Transverse colon (tissue), 4 donors: ENCODE results near the gene JMJD1C. TPM values are rescaled to one million over a fixed set of nuclear protein-coding genes. Genes with fewer than 3 reads are reported as not detected.

Experiments used
- DNase-seq: peaks from one replicate; pipeline ENCODE4 v3.0.0-alpha.2; 2019
- H3K27ac ChIP-seq, 4 donors: fragments of 200-600 bp; sonication (generic); 2 replicates each; pipeline ENCODE4 v1.5.1; 2016 to 2018; ENCODE audit warnings: inconsistent platforms in 4 of 4
- H3K27me3 ChIP-seq: fragments of 200-600 bp; sonication (generic); 2 replicates; pipeline ENCODE4 v1.5.1; 2017; ENCODE audit warnings: inconsistent platforms
- H3K36me3 ChIP-seq, 4 donors: fragments of 200-600 bp; sonication (generic); 2 replicates each; pipeline ENCODE4 v1.5.1; 2017 to 2019; ENCODE audit warnings: inconsistent platforms in 4 of 4
- H3K4me1 ChIP-seq, 4 donors: fragments of 200-600 bp; sonication (generic); 2 replicates each; pipeline ENCODE4 v1.5.1; 2017 to 2020; ENCODE audit warnings: inconsistent platforms in 4 of 4
- H3K4me3 ChIP-seq, 4 donors: fragments of 200-600 bp; sonication (generic); 1 replicate in 1 of 4; 2 replicates in 3 of 4; pipeline versions ENCODE4 v1.5.1 to v1.6.1; 2017 to 2019; ENCODE audit warnings: inconsistent platforms in 4 of 4
- H3K9me3 ChIP-seq, 2 donors: fragments of 200-600 bp; sonication (generic); 2 replicates each; pipeline ENCODE4 v1.5.1; 2017 to 2019; ENCODE audit warnings: inconsistent platforms in 2 of 2
- CTCF ChIP-seq, 5 experiments: fragments of 200-600 bp in 3 of 5; fragments of 450-650 bp in 2 of 5; sonication (generic) in 3 of 5; IDR thresholded peaks; 1 replicate in 2 of 5; 2 replicates in 3 of 5; pipeline ENCODE4 v1.5.1; 2016 to 2017; ENCODE audit warnings: antibody characterized with exemption in 5 of 5, inconsistent platforms in 3 of 5, mild to moderate bottlenecking in 2 of 5, moderate library complexity in 1 of 5
- EP300 ChIP-seq: sonication (generic); formaldehyde crosslinking; IDR thresholded peaks from one replicate; pipeline ENCODE4 v1.6.1; 2017; ENCODE audit warnings: antibody characterized with exemption, low read depth
- POLR2A ChIP-seq: fragments of 450-650 bp; IDR thresholded peaks from one replicate; pipeline ENCODE4 v1.6.1; 2016; ENCODE audit warnings: antibody characterized with exemption, mild to moderate bottlenecking, moderate library complexity
- POLR2AphosphoS5 ChIP-seq, 3 donors: sonication (generic); formaldehyde crosslinking; IDR thresholded peaks; one replicate each; pipeline ENCODE4 v1.6.1; 2016; ENCODE audit warnings: antibody characterized with exemption in 3 of 3
- WGBS, 2 donors: methylation state at CpG; one replicate each; pipeline ENCODE4 v1.1.5; 2018; ENCODE audit warnings: low coverage in 1 of 2; 5-methylcytosine and 5-hydroxymethylcytosine counted together
- in situ Hi-C, 4 donors: fragments of 200-750 bp; cut with MboI; loops; one replicate each; pipeline versions ENCODE4 v1.15.0 to v1.15.1; 2017; ENCODE audit warnings: low sequenced_read_pairs in 3 of 4, low pct_ligation_motif_present in 1 of 4, low pct_unique_long_range_greater_than_20kb in 1 of 4
- intact Hi-C: fragments of 100-400 bp; cut with DNase I; formaldehyde crosslinking; loops from one replicate; pipeline ENCODE4 v1.15.1; 2023; ENCODE audit warnings: low total_unique reads
- total RNA-seq, 4 donors: library from RNA; depleted of rRNA; stranded (reverse); fragments of >200 nt; gene quantifications; one replicate each; pipeline ENCODE4 v1.1.0, GENCODE V29; 2016

JMJD1C gene
- total RNA-seq, 4 donors from 2014 or later = 56.7 to 128 (median 78.9) TPM

GRCh38 chr10:63267414-63268148, 198.2 kb downstream of the JMJD1C start:
- Histone ChIP-seq H3K4me1 (peaks cover 13 to 45% (median 19%) of the 10 kb centered on the region in 4 donors), H3K9me3 (no peaks in the 10 kb centered on the region), H3K36me3 (no peaks in the 10 kb centered on the region), H3K4me3 (peak overlapping the region; percentile 25 to 70 (median 44)), H3K27ac (peak overlapping the region; percentile 94 to 98 (median 96)), H3K27me3 (no peaks in the 10 kb centered on the region)
- intact Hi-C loops = no loop called here
- in situ Hi-C loops = no loop called here
- WGBS, 2 donors = 0 to 1% methylated on average over 6 of the region's 6 CpGs
- no peak for DNase-seq
- peak in 2 of 3 donors; percentile 12 to 25 for TF ChIP-seq POLR2AphosphoS5 (IDR thresholded peaks at IDR 0.05)
- no peak for TF ChIP-seq CTCF (IDR thresholded peaks at IDR 0.05)

- WGBS, 2 donors = 4% methylated on average over 6 of the region's 6 CpGs
- in situ Hi-C loops = no loop called here
Observed at GRCh38 chr10:63266391-63267316, 199.1 kb downstream of the JMJD1C start.

GRCh38 chr10:63265683-63266235, 200.0 kb downstream of the JMJD1C start:
- no peak for DNase-seq
- H3K36me3 ChIP-seq = no peaks in the 10 kb centered on the region
- peak overlapping the region; percentile 22 to 70 (median 44) for H3K4me3 ChIP-seq
- 3 to 15% methylated on average over 2 of the region's 2 CpGs for WGBS, 2 donors
- peak overlapping the region; percentile 94 to 98 (median 96) for H3K27ac ChIP-seq
- TF ChIP-seq CTCF (IDR thresholded peaks at IDR 0.05) = no peak
- no peak for TF ChIP-seq POLR2A
- TF ChIP-seq EP300 = no peak
- TF ChIP-seq POLR2AphosphoS5 (IDR thresholded peaks at IDR 0.05) = no peak
- no peaks in the 10 kb centered on the region for H3K27me3 ChIP-seq
- H3K9me3 ChIP-seq = no peaks in the 10 kb centered on the region
- peaks cover 28 to 63% (median 32%) of the 10 kb centered on the region in 4 donors for H3K4me1 ChIP-seq
- in situ Hi-C loops = no loop called here
- intact Hi-C loops = no loop called here

More at GRCh38 chr10:63266391-63267316, 199.1 kb downstream of the JMJD1C start:
- no peak for DNase-seq
- peaks cover 22 to 54% (median 25%) of the 10 kb centered on the region in 4 donors for H3K4me1 ChIP-seq
- no peaks in the 10 kb centered on the region for H3K27me3 ChIP-seq
- H3K9me3 ChIP-seq = no peaks in the 10 kb centered on the region
- peak overlapping the region; percentile 25 to 70 (median 44) for H3K4me3 ChIP-seq
- H3K27ac ChIP-seq = peak overlapping the region; percentile 94 to 98 (median 96)
- TF ChIP-seq POLR2A (no peak), CTCF (IDR thresholded peaks at IDR 0.05) (no peak), POLR2AphosphoS5 (IDR thresholded peaks at IDR 0.05) (no peak), EP300 (no peak)
- H3K36me3 ChIP-seq = no peaks in the 10 kb centered on the region
- intact Hi-C loops = no loop called here

- peaks cover 29 to 69% (median 36%) of the 10 kb centered on the region in 4 donors for H3K4me1 ChIP-seq
- H3K27me3 ChIP-seq = no peaks in the 10 kb centered on the region
- peak overlapping the region; percentile 22 to 70 (median 44) for H3K4me3 ChIP-seq
- no peaks in the 10 kb centered on the region for H3K36me3 ChIP-seq
- peak; percentile 59 to 70 (median 67) for TF ChIP-seq POLR2AphosphoS5 (IDR thresholded peaks at IDR 0.05)
- TF ChIP-seq POLR2A = peak; percentile 59
- TF ChIP-seq CTCF (IDR thresholded peaks at IDR 0.05) = no peak
- no peak for TF ChIP-seq EP300
- no peaks in the 10 kb centered on the region for H3K9me3 ChIP-seq
- peak overlapping the region; percentile 94 to 98 (median 96) for H3K27ac ChIP-seq
- peak; percentile 49 for DNase-seq
- in situ Hi-C loops (no loop called here), intact Hi-C loops (no loop called here)
- WGBS, 2 donors = 0 to 1% methylated on average over 5 of the region's 5 CpGs
Observed at GRCh38 chr10:63265222-63265617, 200.6 kb downstream of the JMJD1C start.
